HG03045 (cell line): ENCODE measurements around the gene BUD31.
A peak's percentile ranks its signal among the peaks of the same experiment; 100 is the strongest.
"Not testable (repeated sequence)": the region's sequence is repeated elsewhere in the genome, so short reads cannot be mapped to it uniquely, and the experiment has no call there.

ENCODE experiments used
- ATAC-seq: cut with Tn5 transposase; IDR thresholded peaks from one replicate; pipeline ENCODE4 v1.9.1; 2021; ENCODE audit warnings: mild to moderate bottlenecking, moderate library complexity; ENCODE audit not compliant: unreplicated experiment

Gene BUD31

GRCh38 chr7:99397297-99397983 is 11.3 kb upstream of the BUD31 start:
- no peak for ATAC-seq

- no peak for ATAC-seq
These were observed 9.8 kb upstream of the BUD31 start for GRCh38 chr7:99398891-99399445.

DNA sequence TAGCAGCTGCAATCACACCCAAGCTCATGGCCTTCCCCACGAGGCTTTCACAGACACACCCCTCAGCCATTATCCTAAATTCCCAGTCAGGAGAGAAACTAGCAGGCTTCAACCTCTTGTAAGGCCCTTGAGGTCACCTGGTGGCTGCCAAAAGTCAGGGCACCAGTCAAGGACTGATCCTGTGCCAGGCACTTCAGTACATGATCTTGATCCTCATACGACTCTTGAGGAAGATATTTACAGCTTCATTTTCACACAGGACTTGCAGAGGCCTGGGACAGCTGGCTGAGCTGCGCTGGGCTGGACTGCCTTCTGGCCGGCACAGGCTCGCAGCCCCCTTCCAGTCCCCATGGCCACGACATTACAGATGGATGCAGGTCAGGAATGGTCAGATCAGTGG is 9.2 kb upstream of the BUD31 start:
- ATAC-seq: no peak

- no peak for ATAC-seq
These were observed 5.9 kb upstream of the BUD31 start for GRCh38 chr7:99402854-99403253.

DNA sequence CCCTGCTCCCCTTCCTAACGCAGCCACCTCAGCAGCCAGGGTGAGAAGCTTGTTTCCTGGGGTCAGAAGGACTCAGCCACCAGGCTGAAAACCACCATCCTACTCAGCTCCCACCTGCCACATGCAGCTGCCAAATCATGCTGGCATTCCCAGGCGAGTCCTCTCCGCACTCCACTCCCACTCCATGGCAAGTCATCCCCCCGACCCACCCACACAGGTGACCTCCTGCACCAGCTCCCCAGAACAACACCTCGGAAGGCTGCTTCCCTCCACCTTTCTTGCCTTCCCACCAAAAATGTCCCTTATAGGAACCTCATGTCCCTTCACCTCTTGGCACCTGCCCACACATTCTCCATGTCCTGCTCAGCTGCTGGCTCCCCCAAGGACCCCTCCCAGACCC is 5.0 kb upstream of the BUD31 start:
- no peak for ATAC-seq

GRCh38 chr7:99404235-99404976 is 4.4 kb upstream of the BUD31 start:
- ATAC-seq: no peak

GRCh38 chr7:99404977-99405320 is 3.8 kb upstream of the BUD31 start:
- ATAC-seq: no peak

DNA sequence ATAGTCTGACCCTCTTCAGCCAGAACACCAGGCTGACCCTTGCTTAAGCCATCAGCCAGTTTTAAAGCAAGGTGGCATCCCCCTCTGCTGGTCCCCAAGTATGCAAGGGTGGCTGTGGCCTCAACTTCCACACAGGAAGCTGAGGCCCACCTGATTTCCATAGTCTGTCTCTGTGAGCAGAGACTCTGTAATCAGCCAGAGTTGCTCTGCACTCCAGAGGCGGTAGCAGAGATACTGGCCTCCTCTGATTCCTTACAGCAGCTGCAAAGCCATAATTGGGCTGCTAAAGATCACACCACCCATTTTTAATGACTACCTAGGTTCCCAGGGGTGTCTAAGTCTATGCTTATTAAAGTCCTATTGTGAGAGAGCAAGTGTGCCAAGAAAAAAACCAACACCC is 2.2 kb upstream of the BUD31 start:
- ATAC-seq: no peak

DNA sequence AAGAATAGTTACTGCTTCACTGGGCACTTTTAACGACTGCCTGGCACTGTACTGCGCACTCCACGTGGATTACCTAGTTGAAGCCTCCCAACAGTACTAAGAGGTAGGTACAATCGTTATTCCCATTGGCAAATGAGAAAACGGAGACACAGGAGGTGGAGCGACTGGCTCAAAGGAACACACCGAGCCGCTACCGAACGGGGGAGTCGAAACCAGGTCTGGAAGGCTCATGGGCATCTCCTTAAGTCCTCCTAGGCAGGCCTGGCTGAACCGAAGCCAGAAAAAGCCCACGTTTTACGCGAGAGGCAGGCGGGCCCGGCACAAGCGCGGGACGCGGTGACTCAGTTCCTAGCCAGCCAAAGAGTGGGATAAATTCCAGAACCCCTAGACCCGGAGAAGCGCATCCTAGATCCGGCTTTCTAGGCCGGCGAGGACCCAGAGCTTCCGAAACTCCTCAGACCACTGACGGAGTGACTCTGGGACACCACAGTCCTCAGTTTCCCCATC is 844 bp upstream of the BUD31 start:
- no peak for ATAC-seq

GRCh38 chr7:99409192-99409572 is 413 bp downstream of the BUD31 start:
- ATAC-seq: peak; percentile 10

- no peak for ATAC-seq
These were observed 1.0 kb downstream of the BUD31 start for GRCh38 chr7:99409806-99410205.

GRCh38 chr7:99410635-99411034 is 1.9 kb downstream of the BUD31 start:
- ATAC-seq: no peak

DNA sequence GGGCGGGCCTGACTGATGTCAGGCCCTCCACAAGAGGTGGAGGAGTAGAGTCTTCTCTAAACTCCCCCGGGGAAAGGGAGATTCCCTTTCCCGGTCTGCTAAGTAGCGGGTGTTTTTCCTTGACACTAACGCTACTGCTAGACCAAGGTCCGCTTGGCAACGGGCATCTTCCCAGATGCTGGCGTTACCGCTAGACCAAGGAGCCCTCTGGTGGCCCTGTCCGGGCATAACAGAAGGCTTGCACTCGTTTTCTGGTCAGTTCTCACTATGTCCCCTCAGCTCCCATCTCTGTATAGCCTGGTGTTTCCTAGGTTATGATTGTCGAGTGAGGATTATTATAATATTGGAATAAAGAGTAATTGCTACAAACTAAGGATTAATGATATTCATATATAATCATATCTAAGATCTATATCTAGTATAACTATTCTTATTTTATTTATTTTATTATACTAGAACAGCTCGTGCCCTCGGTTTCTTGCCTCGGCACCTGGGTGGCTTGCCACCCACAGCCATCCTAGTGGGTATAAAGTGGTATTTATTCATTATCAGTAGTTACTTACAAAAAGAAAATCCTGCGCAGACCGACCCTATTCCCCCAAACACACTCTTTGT is 6.9 kb downstream of the BUD31 start:
- ATAC-seq: not testable (repeated sequence)

- ATAC-seq: no peak
These were observed 9.5 kb downstream of the BUD31 start for GRCh38 chr7:99418260-99418659.

GRCh38 chr7:99419323-99420021 is 10.7 kb downstream of the BUD31 start:
- no peak for ATAC-seq

DNA sequence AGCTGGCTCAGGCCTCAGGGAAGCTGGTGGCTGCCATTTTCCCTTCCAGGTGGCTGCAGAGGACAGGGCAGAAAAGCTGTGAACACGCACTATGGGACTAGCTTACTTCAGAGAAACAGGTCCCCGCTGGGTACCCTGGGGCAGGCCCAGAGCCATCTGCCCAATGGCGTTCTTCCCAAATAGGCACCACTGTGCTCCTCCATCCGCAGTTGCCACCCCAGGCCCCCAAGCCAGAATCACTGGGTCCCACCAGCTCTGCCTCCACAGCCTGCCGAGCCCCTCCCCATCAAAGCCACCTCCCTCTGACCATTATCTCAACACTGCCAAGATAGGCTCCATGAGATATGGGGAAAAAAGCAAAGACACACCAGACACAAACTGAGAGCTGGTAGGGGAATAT is 11.4 kb downstream of the BUD31 start:
- no peak for ATAC-seq

- no peak for ATAC-seq
These were observed 12.2 kb downstream of the BUD31 start for GRCh38 chr7:99420986-99421385.

GRCh38 chr7:99422186-99422585 is 13.4 kb downstream of the BUD31 start:
- no peak for ATAC-seq

GRCh38 chr7:99422625-99423024 is 13.9 kb downstream of the BUD31 start:
- ATAC-seq: no peak

DNA sequence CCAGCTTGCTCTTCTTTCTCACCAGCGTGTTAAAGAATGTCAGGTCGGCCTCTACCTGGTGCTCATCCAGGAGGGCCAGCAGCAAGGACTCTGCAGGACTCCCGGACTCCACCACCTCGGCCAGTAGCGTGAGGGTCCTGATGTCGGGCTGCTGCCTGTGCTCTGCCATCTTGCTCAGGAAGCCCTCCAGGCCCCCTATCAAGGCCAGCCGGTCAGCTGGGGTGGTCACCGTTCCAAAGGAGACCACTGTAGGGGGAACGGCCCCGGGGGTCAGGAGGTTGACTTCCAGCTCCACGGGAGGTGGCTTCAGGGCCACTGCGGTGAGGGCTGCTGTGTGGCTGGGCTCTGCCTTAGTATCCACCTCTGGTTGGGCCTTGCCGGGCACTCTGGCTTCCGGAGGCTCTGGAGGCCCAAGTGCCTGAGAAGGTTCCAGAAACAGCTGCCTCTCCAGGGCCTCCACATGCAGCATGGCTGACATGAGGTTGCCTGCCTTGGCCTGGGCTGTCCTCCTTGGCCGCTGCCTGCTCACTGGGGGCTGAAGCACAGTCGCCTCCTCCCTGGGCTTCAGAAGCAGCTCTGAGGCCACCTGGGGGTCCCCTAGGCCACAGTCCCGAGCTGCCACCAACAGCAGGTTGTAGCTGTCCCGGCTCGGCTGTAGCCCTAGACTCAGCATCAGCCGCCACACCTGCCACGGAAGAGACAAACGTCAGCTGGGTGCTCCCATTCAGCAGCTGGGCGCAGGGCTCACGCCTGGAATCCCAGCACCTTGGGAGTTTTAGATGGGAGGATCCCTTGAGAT is 16.4 kb downstream of the BUD31 start:
- no peak for ATAC-seq
